CD4-positive, alpha-beta T cell treated with Interleukin-17A for 4 hours (primary cell): ENCODE results near the gene ATP8B4.
"Not testable (repeated sequence)": the region's sequence is repeated elsewhere in the genome, so short reads cannot be mapped to it uniquely, and the experiment has no call there.

Experiments used
- DNase-seq: peaks from one replicate; pipeline ENCODE4 v3.0.0-alpha.2; 2020; ENCODE audit warnings: mixed read lengths

ATP8B4 gene

DNA sequence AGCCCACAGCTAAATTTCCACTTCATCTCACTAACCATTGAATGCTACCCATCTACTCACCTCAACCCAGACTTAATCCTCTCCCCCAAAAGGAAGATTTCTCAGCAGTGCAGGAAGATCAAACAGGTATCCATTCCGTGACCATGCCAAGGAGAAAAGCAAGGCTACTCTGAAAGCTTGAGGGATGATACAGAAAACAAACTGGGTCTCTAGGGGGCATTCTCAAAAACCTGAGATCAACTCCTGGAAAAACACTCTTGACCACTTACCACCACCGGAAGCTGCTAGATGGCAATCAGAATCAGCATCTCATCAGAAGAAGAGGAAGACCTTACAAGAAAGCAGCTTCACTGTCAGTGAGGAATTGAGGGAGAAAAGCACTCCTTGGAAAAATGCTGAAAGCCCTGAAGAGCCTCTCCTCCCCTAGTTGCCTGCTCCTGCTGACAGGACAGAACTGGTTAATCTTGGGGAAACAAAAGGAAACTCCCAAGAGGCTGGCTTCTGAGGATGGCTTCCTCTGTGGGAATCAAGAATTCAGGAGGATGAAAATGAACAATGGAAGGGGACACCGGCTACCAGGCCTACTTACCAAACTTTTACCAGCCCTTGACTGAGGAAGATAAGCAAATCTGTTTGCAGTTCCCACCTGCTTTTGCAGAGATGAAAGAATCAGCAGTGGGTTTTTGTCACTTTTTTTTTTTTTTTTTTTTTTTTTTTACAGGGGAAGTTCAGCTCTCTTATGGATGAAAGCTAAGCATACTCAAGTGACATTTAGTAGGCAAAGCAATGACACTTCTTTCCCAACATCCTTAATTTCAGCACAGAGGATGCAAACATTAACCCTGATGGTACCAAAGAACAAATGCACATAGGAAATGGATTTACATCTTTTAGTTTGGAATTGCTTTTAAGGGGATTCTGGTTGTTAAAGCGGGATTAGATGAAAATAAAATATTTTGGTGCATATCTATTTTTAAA lies at the start of gene ATP8B4:
TSS of gene ATP8B4 (minus strand) at position 171 of the 978 bp plus-strand sequence. CDS start 12,267 bp downstream, outside the sequence.
- DNase-seq, result no peak

DNA sequence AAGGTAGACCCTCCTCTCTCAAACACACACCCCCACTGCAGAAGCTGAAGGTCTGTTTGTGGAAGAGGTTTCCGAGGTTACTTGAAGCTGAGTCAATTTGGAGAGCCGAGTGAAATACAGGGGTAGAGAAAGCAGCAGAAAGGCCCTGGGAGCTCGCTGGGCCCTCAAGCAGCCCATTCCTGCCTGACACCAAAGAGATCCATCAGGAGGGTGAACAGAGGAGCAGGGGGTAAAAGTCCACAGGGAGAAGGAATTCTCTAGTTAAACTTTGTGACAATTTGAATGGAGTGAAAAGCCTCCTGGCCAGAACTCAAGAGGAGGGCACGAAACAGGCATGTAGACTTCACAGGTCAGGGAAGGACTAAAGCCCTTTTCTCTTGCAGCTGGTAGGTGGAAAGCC lies 49.3 kb upstream of the ATP8B4 start:
- DNase-seq, result no peak

DNA sequence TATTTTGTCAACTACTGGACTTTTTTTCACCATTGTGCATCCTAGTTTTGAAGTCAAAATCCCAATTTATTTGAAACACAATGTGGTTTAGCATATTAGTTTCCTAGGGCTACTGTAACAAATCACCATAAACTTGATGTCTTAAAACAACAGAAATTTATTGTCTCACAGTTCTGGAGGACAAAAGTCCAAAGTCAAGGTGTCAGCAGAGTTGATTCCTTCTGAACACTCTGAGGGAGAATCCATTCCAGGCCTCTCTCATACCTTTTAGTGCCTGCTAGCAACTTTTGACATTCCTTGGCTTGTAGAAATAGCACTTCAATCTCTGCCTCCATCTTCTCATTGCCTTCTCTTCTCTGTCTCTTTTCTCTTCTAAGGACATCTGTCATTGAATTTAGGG lies 48.1 kb upstream of the ATP8B4 start:
- DNase-seq, result no peak

DNA sequence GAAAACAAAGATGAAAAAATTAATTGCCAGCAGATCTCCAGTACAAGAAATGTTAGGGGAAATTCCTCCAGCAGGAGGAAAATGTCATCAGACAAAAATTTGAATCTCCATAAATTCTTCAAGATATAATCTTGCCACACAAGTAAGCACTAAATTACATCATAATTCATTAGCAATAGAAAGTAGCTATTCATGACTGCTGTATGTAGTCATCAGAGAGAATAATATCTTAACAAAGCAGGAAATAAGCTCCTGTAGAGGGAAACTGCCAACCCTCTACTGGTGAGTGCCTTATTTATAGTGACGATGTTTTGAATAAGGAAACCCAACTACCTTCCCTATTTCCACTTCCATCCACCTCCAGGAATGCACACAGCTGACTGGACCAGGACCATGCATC lies 47.2 kb upstream of the ATP8B4 start:
- DNase-seq, result no peak

GRCh38 chr15:50164458-50164857 lies 45.4 kb upstream of the ATP8B4 start:
- no peak for DNase-seq

- no peak for DNase-seq
These were observed 44.8 kb upstream of the ATP8B4 start for GRCh38 chr15:50163719-50164410.

- no peak for DNase-seq
These were observed 44.1 kb upstream of the ATP8B4 start for GRCh38 chr15:50162969-50163718.

- not testable (repeated sequence) for DNase-seq
These were observed 39.2 kb upstream of the ATP8B4 start for GRCh38 chr15:50158236-50158635.

DNA sequence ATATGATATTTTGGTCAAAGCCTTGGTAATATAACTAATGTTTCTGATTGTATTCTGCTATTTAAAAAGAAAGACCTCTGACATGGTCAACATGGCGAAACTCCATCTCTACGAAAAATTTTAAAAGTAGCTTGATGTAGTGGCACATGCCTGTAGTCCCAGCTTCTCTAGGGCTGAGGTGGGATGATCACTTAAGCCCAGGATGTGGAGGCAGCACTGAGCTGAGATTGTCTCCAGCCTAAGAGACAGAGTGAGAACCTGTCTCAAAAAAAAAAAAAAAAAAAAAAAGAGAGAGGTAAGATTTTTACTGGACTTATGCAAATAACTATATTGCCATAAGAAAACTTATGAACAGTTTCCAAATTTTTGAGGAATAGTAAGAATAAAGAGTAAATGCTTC lies 32.4 kb upstream of the ATP8B4 start:
- DNase-seq, result no peak

GRCh38 chr15:50150851-50151250 lies 31.8 kb upstream of the ATP8B4 start:
- no peak for DNase-seq

DNA sequence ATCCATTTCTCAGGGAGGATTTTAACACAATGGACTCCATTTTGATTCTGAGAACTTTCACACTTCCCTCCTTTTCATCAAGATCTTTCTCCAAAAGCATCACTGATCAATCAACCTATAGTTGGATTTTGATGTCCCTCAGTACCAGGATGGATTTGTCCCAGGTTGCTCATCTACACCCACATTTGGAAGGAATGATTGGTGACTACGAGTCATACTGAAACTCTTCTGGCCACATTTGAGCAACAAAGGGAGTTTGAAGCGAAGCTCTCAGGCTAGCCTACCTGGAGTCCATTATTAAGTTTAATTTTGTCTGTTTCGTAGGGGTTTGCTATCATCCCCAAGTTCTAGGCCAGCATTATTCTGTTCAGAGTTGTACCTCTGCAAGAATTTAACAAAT lies 31.3 kb upstream of the ATP8B4 start:
- DNase-seq, result no peak

- DNase-seq, result no peak
These were observed 30.1 kb upstream of the ATP8B4 start for GRCh38 chr15:50149090-50149489.

- DNase-seq, result no peak
These were observed 29.4 kb upstream of the ATP8B4 start for GRCh38 chr15:50148362-50148963.

DNA sequence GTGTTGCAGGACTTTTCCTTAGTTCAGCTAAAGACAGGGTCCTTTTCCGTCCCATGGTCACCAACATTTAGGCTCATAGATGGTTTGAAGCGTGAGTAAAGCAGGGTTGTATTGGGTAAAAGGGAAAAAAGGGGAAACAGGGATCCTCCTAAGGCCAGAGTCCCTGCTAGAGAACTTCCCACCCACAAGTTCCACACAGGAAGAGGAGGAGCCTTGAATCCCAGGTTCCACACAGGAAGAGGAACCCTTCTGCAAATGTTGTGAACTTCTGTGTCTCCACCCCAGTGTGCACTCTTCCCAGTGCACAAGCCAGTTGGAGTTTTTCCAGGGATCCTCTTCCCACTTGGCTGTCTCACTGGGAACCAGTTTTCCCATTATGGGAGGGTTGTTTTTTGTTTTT lies 27.6 kb upstream of the ATP8B4 start:
- no peak for DNase-seq

GRCh38 chr15:50145451-50145872 lies 26.4 kb upstream of the ATP8B4 start:
- no peak for DNase-seq

DNA sequence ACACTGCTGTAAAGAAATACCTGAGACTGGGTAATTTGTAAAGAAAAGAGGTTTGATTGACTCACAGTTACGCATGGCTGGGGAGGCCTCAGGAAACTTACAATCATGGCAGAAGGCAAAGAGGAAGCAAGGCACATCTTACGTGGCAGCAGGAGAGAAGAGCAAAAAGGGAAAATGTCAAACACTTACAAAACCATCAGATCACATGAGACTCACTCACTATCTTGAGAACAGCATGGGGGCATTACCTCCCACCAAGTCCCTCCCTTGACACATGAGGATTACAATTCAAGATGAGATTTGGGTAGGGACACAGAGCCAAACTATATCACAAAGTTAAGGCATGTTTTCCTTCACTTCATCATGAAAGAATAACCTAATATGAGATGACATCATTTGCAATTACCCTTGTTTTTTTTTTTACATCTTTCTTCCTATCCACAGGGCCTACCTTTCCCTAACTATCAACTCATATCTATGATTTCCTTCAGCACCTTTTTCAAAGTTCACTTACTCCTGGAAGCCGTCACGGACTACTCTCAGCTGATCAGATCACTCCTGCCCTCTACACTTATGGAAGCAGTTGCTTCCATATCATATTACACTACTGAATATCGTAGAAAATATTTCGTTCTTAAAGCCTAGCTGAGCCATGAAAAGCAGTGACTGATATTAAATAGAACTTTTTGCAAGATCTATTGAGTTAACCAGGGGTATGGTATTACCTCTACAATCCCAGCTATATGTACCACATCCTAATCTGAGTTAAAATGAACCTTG lies 25.5 kb upstream of the ATP8B4 start:
- no peak for DNase-seq

DNA sequence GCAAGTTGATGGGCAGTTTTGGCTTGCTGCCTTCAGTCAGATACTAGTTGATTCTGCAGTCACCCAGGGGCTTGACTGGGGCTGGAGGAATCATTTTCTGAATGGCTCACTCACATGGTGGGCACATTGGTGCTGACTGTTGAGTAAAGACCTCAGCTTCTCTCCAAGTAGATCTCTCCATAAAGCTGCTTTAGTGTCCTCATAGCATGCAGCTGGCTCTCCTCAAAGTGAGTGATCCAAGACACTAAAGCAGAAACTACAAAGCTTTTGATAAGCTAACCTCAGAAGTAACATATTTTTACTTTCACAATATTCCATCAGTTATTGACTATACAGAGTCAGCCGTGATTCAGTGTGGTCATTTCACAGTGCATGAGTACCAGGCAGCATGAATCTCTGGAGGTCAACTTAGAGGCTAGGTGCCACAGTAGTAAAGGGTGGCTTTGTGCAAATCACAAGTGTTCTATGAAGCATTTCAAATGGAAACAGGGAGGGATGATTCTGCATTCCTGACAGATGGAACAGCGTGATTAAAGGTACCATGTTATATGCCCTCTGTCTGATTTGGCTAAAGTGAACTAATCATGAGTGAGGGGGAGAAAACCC lies 24.3 kb upstream of the ATP8B4 start:
- DNase-seq, result no peak

DNA sequence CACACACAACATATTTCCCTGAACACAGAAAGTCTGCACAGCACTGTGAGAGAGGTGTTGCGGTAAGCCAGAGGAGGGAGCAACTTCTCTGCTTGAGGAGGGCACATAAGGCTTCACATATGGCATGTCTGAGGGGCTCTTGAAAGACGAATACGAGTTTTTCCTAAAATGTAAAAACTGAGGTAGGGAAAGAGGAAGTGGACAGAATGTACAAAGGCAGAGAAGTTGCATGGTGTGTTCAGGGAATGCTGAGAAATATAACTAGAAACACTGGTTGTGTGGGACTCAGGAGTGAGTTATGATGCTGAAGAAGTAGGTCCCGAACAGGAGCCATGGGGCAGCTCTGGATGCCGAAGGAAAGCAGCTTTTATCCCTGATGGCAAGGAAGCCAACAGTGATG lies 22.8 kb upstream of the ATP8B4 start:
- no peak for DNase-seq

DNA sequence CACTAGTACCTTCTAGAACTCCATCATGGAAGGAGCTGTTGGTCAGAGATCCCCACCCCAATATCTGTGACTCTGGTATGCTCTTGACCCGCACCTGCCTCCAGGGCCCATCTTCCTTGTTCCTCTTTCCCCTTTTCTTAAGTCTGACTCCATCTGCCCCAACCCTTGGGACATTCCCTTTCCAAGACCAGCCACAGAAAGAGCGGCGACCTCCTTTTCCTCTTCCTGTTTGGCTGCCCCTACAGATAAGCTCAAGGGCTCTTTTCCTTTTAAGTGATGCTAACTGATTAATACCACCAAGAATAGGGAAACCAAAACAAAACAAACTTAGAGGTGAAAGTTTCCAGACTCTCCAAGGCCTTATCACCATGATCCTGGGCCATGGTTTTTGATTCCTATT lies 21.9 kb upstream of the ATP8B4 start:
- DNase-seq, result no peak

GRCh38 chr15:50140098-50140497 lies 21.1 kb upstream of the ATP8B4 start:
- DNase-seq, result no peak

GRCh38 chr15:50138391-50138790 lies 19.4 kb upstream of the ATP8B4 start:
- no peak for DNase-seq

- no peak for DNase-seq
These were observed 18.9 kb upstream of the ATP8B4 start for GRCh38 chr15:50137893-50138292.
